AG04449 (cell line): ENCODE data around the gene ZBTB43.
A peak's percentile ranks its signal among the peaks of the same experiment; 100 is the strongest.

Experiments
- CTCF ChIA-PET: fragments of 350-600 bp; formaldehyde crosslinking; extraction: SDS; loops from one replicate; lab custom pipeline; 2021; ENCODE audit warnings: antibody characterized with exemption; lab: Yijun Ruan, JAX
- POLR2A ChIA-PET: fragments of 400-600, 350-600 bp; formaldehyde crosslinking; extraction: SDS; loops from one replicate; lab custom pipeline; 2020; ENCODE audit warnings: antibody characterized with exemption, inconsistent platforms; lab: Yijun Ruan, JAX
- DNase-seq: peaks from one replicate; pipeline ENCODE4 v3.0.0-alpha.2; 2010; ENCODE audit warnings: low read depth, low spot score
- H3K4me3 ChIP-seq: 2 replicates; pipeline ENCODE4 v1.5.1; 2011; ENCODE audit warnings: low read depth, mild to moderate bottlenecking, control low read depth, low read length
- CTCF ChIP-seq: IDR thresholded peaks from one replicate; pipeline ENCODE4 v1.5.1; 2011; ENCODE audit warnings: mild to moderate bottlenecking, moderate library complexity, low read length, control low read depth, inconsistent platforms; ENCODE audit not compliant: insufficient read depth; ENCODE audit errors: missing control alignments

The ZBTB43 gene

GRCh38 chr9:126847051-126847450 lies 42.2 kb downstream of the ZBTB43 start:
- no peak for DNase-seq
- no peak overlapping the region for H3K4me3 ChIP-seq
- CTCF ChIA-PET: interaction anchor here (4.6 kb wide), 1 partner anchor 12 kb away, joined by 26 read pairs; the partner anchor contains the start of gene ZBTB34
- TF ChIP-seq CTCF: no peak
- POLR2A ChIA-PET: no interaction called here

GRCh38 chr9:126849591-126850225 lies 44.9 kb downstream of the ZBTB43 start:
- ChIA-PET POLR2A (interaction anchor here (0.6 to 0.8 kb wide), 2 partner anchors 16 to 119 kb away, joined by 4 to 6 read pairs; no protein-coding TSS in a partner anchor), CTCF (interaction anchor here (4.8 kb wide), 1 partner anchor 11 kb away, joined by 42 read pairs; the partner anchor contains the start of gene ZBTB34)
- no peak for TF ChIP-seq CTCF
- no peak for DNase-seq
- no peak overlapping the region for H3K4me3 ChIP-seq

- no peak for DNase-seq
- TF ChIP-seq CTCF: no peak
- CTCF ChIA-PET: interaction anchor here (1.0 to 4.8 kb wide), 2 partner anchors 9 to 12 kb away, joined by 3 to 42 read pairs; partner anchors contain the start of gene ZBTB34
- H3K4me3 ChIP-seq: no peak overlapping the region
- POLR2A ChIA-PET: no interaction called here
These were observed 46.5 kb downstream of the ZBTB43 start for GRCh38 chr9:126851286-126851880.

- no peak overlapping the region for H3K4me3 ChIP-seq
- no peak for DNase-seq
- ChIA-PET POLR2A (no interaction called here), CTCF (interaction anchor here (1.0 to 4.8 kb wide), 2 partner anchors 8 to 11 kb away, joined by 3 to 42 read pairs; partner anchors contain the start of gene ZBTB34)
- TF ChIP-seq CTCF: no peak
These were observed 47.3 kb downstream of the ZBTB43 start for GRCh38 chr9:126852086-126852688.

GRCh38 chr9:126853667-126854066 lies 48.8 kb downstream of the ZBTB43 start:
- peak; percentile 21 for DNase-seq
- POLR2A ChIA-PET: interaction anchor here (0.7 kb wide), 1 partner anchor 10 kb away, joined by 3 read pairs; no protein-coding TSS in a partner anchor
- CTCF ChIA-PET: no interaction called here
- H3K4me3 ChIP-seq: no peak overlapping the region
- no peak for TF ChIP-seq CTCF

- no peak overlapping the region for H3K4me3 ChIP-seq
- no peak for DNase-seq
- no peak for TF ChIP-seq CTCF
- ChIA-PET POLR2A (no interaction called here), CTCF (no interaction called here)
These were observed 49.9 kb downstream of the ZBTB43 start for GRCh38 chr9:126854734-126855133.
